Kidney glomerular epithelial cell (primary cell): ENCODE measurements around the gene MAP3K12.
"Not testable (repeated sequence)": the region's sequence is repeated elsewhere in the genome, so short reads cannot be mapped to it uniquely, and the experiment has no call there.

Source experiments
- DNase-seq: peaks from one replicate; lab custom pipeline; 2025; lab: John Stamatoyannopoulos, UW

The MAP3K12 gene, protein sequence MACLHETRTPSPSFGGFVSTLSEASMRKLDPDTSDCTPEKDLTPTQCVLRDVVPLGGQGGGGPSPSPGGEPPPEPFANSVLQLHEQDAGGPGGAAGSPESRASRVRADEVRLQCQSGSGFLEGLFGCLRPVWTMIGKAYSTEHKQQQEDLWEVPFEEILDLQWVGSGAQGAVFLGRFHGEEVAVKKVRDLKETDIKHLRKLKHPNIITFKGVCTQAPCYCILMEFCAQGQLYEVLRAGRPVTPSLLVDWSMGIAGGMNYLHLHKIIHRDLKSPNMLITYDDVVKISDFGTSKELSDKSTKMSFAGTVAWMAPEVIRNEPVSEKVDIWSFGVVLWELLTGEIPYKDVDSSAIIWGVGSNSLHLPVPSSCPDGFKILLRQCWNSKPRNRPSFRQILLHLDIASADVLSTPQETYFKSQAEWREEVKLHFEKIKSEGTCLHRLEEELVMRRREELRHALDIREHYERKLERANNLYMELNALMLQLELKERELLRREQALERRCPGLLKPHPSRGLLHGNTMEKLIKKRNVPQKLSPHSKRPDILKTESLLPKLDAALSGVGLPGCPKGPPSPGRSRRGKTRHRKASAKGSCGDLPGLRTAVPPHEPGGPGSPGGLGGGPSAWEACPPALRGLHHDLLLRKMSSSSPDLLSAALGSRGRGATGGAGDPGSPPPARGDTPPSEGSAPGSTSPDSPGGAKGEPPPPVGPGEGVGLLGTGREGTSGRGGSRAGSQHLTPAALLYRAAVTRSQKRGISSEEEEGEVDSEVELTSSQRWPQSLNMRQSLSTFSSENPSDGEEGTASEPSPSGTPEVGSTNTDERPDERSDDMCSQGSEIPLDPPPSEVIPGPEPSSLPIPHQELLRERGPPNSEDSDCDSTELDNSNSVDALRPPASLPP

GRCh38 chr12:53499266-53500141, at the start of gene MAP3K12:
Gene MAP3K12 (minus strand): TSS chr12:53499458. CDS start chr12:53487391, 12,067 bp downstream.
- DNase-seq: peak; percentile 12

DNA sequence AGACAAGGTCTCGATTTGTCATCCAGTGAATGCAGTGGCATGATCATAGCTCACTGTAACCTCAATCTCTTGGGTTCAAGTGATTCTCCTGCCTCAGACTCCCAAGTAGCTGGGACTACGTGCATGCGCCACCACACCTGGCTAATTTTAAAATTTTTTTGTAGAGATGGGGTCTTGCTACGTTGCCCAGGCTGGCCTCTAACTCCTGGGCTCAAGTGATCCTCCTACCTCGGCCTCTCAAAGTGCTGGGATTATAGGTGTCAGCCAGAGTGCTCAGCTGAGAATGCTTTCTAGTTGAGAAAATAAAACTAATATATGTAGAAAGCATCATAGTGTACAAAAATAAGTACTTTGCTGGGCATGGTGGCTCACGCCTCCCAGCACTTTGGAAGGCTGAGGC, 49.1 kb upstream of the MAP3K12 start:
- not testable (repeated sequence) for DNase-seq

GRCh38 chr12:53543539-53543938, 44.3 kb upstream of the MAP3K12 start:
- DNase-seq: peak; percentile 34

- no peak for DNase-seq
Measured at GRCh38 chr12:53539526-53539925, 40.3 kb upstream of the MAP3K12 start.

- no peak for DNase-seq
Measured at GRCh38 chr12:53538209-53538689, 39.0 kb upstream of the MAP3K12 start.

DNA sequence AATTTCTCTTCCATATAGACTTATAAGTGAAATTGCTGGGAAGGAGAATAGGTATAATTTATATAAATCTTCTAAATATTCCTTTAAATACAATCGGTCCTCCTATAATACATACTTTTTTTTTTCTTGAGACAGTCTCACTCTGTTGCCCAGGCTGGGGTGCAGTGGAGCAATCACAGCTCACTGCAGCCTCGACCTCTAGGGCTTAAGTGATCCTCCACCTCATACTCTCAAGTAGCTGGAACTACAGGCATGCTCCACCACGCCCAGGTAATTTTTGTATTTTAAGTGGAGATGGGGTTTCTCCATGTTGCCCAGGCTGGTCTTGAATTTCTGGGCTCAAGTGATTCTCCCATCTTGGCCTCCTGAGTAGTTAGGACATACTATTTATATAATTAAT, 37.7 kb upstream of the MAP3K12 start:
- no peak for DNase-seq

DNA sequence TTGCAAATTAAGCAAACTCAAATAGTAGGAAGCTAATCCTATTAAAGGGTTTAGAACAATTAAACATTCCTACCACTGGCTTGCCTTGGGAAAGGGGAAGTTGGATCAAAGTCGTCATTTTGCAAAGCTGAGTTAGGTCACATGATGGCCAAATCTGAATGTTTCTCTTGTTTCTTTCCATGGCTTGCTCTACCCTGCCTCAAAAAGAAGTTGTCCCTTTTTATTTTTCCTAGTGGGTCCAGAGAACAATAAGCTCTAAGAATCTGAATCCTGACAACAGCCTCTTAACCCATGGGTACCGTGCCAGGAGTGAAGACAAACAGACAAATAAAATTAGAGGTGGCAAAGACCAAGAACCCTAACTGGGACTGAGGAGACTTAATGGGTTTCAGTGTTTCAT, 34.2 kb upstream of the MAP3K12 start:
- DNase-seq: no peak

GRCh38 chr12:53532524-53533445, 33.5 kb upstream of the MAP3K12 start:
- no peak for DNase-seq

DNA sequence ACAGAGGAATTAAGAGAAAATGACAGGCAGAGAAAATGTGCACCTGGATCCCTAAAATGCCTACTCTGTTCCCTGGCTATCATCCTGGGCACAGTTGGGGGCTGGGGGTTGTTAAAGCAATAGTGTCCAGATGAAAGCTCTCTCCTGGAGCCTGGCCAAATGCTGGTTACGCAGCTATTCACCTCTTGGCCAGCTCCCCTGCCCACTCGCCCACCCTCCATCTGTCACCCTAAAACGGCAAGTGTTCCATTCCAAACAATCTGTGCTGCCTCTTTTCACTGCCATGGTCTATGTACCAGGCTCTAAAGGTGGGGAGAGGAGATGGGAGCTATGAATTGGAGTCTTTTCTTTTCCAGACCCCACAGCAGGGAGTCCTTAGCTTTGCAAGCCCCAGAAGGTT, 32.8 kb upstream of the MAP3K12 start:
- no peak for DNase-seq

- DNase-seq: no peak
Measured at GRCh38 chr12:53530920-53531319, 31.7 kb upstream of the MAP3K12 start.

- DNase-seq: no peak
Measured at GRCh38 chr12:53530061-53530460, 30.8 kb upstream of the MAP3K12 start.

DNA sequence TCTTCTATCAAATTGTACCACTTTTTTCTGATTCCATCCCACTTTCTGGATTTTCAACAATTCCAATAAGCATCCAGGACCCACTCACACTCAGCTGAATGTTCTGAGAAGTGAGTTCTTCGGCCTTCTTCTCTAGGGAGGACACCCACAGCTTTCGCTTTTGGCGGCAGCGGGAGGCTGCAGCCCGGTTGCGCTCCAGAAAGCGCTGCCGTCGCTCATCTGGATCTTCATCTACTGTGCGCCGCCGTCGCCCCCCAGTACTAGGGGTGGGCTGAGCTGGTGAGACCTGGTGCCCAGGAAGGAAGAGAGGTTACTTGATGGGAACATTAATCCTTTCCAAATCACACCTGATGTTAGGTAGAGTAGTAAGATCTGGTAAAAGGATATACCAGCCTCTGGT, 25.2 kb upstream of the MAP3K12 start:
- no peak for DNase-seq

DNA sequence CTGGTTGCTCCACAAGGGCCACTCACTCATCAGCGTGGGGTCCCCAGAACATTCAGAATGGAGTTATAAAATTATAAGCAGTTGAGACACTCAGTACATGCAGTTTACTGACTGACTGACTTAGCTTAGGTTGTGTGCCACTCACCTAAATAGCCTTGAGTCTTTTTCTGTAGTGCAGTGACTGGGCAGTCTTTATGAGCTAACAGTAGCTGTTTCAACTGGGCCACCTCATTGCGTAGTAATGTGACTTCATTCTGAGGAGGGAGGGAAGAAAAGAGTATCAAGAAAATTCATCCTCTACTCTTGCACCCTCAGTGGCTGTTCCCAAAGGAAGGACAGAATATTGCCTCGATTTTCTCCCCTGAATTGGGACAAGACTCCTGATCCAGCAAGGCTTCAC, 23.9 kb upstream of the MAP3K12 start:
- no peak for DNase-seq

GRCh38 chr12:53518381-53518780, 19.1 kb upstream of the MAP3K12 start:
- no peak for DNase-seq

- no peak for DNase-seq
Measured at GRCh38 chr12:53516758-53517455, 17.6 kb upstream of the MAP3K12 start.

DNA sequence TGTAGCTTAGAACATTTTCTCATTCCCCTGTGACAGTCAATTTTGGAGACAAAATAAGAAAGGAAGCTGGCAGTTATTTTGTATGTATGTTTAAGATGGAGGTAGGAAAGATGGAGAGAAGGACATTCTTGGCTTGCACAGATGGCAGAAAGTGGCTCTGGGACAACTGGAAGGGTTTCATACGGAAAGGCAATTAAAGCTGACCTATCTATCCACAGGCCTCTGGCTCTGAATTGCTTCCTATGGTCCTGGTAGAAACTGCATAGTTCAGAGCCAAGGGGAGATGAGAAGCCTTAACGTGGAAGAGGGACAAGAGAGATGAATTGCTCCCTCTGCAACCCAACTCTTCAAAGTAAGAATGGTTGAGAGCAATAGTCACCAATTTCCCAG, 16.0 kb upstream of the MAP3K12 start:
- DNase-seq: no peak

- DNase-seq: no peak
Measured at GRCh38 chr12:53514628-53515290, 15.5 kb upstream of the MAP3K12 start.

DNA sequence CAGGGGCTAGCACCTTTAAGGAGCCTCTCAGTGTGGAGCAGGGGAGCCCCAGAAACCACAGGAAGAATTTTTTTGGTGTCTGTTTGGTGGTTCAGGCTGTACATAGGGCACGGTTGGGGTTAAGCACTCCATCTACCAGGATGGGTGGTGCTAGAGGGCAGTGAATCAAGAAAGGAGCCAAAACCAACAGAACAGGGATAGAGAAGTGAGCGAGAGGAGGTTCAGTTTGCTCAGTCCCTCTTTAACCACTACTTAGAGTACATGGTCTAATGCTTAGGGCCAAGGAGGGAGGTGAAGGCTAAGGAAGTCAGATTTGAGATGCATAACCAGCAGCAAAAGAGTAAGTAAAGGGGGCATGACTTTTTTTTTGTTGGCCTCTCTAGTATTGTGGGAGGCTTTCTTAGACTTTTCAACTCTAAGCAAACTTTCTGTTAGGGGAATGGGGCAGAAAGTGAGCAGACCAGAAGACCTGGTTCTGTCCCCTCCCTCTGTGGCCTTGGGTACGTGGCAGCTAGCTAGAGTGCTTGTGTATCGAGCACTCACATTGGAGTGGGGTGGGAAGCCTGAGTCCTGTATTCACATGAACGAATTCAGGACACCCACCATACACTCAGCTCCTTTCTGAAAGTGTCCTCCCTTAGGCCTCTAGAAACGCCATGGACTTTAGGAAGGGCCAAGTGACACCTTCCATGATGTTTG, 14.6 kb upstream of the MAP3K12 start:
- DNase-seq: no peak
